H1 (cell line): ENCODE data around the gene SLC4A7.

ENCODE experiments used
- CHD2 ChIP-seq: IDR thresholded peaks from 2 replicates; pipeline ENCODE4 v1.6.1; 2012; ENCODE audit warnings: low read length, improper control_type of control experiment
- EP300 ChIP-seq, 2 experiments: IDR thresholded peaks; 1 replicate in 1 of 2; 2 replicates in 1 of 2; pipeline ENCODE4 v1.6.1; 2011 to 2012; ENCODE audit warnings: low read depth in 2 of 2, low read length in 2 of 2, mild to moderate bottlenecking in 2 of 2, borderline replicate concordance in 1 of 2, inconsistent platforms in 1 of 2, moderate library complexity in 1 of 2
- EZH2 ChIP-seq: fragments of 200-600 bp; sonication (generic); IDR thresholded peaks from 2 replicates; pipeline ENCODE4 v1.7.1; 2012; ENCODE audit warnings: low read depth, mild to moderate bottlenecking, moderate library complexity, low read length, inconsistent platforms; ENCODE audit not compliant: severe bottlenecking
- GABPA ChIP-seq: IDR thresholded peaks from 2 replicates; pipeline ENCODE4 v1.6.1; 2011; ENCODE audit warnings: mild to moderate bottlenecking, low read length, moderate library complexity, borderline replicate concordance; ENCODE audit not compliant: insufficient read depth
- PHF8 ChIP-seq: fragments of 200-600 bp; sonication (generic); conservative IDR thresholded peaks from 2 replicates; pipeline ENCODE4 v1.7.1; 2012; ENCODE audit warnings: low read depth, mild to moderate bottlenecking, inconsistent platforms, low read length, moderate library complexity
- POLR2A ChIP-seq, 2 experiments: IDR thresholded peaks; 1 replicate in 1 of 2; 2 replicates in 1 of 2; pipeline ENCODE4 v1.6.1; 2011; ENCODE audit warnings: low read depth in 2 of 2, low read length in 2 of 2, mild to moderate bottlenecking in 2 of 2; ENCODE audit errors: control extremely low read depth in 1 of 2
- POLR2AphosphoS5 ChIP-seq: IDR thresholded peaks from 2 replicates; pipeline ENCODE4 v1.6.1; 2011; ENCODE audit warnings: low read depth, low read length
- RXRA ChIP-seq: IDR thresholded peaks from 2 replicates; pipeline ENCODE4 v1.6.1; 2011; ENCODE audit warnings: low read depth, mild to moderate bottlenecking, low read length, moderate library complexity; ENCODE audit not compliant: insufficient read depth
- SAP30 ChIP-seq: fragments of 300-600 bp; sonication (generic); IDR thresholded peaks from 2 replicates; pipeline ENCODE4 v1.7.1; 2012; ENCODE audit warnings: low read length, moderate library complexity, mild to moderate bottlenecking, inconsistent platforms; ENCODE audit not compliant: insufficient read depth, insufficient replicate concordance
- SIN3A ChIP-seq, 2 experiments: IDR thresholded peaks in 1 of 2; conservative IDR thresholded peaks in 1 of 2; 2 replicates each; pipeline ENCODE4 v1.6.1; 2011 to 2012; ENCODE audit warnings: low read length in 2 of 2, improper control_type of control experiment in 1 of 2, low read depth in 1 of 2, mild to moderate bottlenecking in 1 of 2
- TCF12 ChIP-seq: IDR thresholded peaks from 2 replicates; pipeline ENCODE4 v1.6.1; 2011; ENCODE audit warnings: low read depth, mild to moderate bottlenecking, low read length
- YY1 ChIP-seq: IDR thresholded peaks from 2 replicates; pipeline ENCODE4 v1.6.1; 2011; ENCODE audit warnings: low read depth, mild to moderate bottlenecking, low read length
- TF ChIP-seq, protein P1 (sequence below), 3 experiments: IDR thresholded peaks; 1 replicate in 2 of 3; 2 replicates in 1 of 3; pipeline versions ENCODE4 v1.5.1 to v1.6.1; 2011; ENCODE audit warnings: low read length in 3 of 3, mild to moderate bottlenecking in 3 of 3, inconsistent platforms in 2 of 3, low read depth in 1 of 3, moderate library complexity in 1 of 3; ENCODE audit not compliant: insufficient read depth in 1 of 3; ENCODE audit errors: control extremely low read depth in 1 of 3
- TF ChIP-seq, protein P2 (sequence below): IDR thresholded peaks from 2 replicates; pipeline ENCODE4 v1.6.1; 2012; ENCODE audit warnings: inconsistent platforms

DNA sequence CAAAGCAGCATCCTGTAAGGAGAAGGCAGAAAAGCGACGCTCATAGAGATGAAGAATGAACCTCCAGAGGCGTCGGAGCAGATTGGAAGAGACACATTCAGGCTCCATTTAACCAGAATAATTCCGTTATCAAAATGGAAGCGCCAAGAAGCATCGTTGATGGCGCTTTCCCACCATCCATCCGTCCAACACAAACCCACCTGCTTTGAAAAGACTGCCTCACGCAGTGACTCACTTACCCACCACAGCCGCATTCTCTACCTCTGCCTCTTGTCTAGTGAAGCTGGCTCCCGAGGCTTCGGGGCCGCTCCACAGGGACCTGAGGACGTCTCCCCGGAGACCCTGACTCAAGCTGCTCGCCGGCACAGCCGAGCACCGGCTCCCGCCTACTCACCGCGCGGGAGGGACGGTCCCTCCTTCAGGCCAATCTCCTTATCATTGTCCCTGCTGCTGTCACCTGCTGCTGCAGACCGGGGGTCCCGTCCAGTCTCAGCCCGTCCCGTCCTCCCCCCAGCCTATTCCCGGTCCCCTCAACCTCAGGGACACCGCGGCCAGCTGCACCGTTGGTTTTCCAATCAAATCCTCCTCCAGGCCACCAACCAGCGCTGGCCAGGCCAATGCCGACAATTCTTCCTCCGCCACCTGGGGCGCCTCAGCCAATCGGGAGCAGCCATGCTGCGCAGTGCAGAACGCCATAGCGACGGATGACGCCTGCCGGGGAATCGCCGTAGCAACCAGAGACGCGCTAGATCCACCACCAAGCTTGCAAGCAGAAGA, 115.2 kb downstream of the SLC4A7 start, which contains the start of gene NEK10:
- peak; percentile 52; the same call in 1 of the 2 replicates for TF ChIP-seq YY1
- no peak for TF ChIP-seq RXRA
- TF ChIP-seq PHF8 = no peak
- TF ChIP-seq SIN3A (conservative IDR thresholded peaks at IDR 0.05 in 1 of 2, IDR thresholded peaks at IDR 0.05 in 1 of 2; ENCODE audit: low read depth in 1 of 2, low read length in 2 of 2) = peak; percentile 99 to 100
- TF ChIP-seq, protein P1, sequence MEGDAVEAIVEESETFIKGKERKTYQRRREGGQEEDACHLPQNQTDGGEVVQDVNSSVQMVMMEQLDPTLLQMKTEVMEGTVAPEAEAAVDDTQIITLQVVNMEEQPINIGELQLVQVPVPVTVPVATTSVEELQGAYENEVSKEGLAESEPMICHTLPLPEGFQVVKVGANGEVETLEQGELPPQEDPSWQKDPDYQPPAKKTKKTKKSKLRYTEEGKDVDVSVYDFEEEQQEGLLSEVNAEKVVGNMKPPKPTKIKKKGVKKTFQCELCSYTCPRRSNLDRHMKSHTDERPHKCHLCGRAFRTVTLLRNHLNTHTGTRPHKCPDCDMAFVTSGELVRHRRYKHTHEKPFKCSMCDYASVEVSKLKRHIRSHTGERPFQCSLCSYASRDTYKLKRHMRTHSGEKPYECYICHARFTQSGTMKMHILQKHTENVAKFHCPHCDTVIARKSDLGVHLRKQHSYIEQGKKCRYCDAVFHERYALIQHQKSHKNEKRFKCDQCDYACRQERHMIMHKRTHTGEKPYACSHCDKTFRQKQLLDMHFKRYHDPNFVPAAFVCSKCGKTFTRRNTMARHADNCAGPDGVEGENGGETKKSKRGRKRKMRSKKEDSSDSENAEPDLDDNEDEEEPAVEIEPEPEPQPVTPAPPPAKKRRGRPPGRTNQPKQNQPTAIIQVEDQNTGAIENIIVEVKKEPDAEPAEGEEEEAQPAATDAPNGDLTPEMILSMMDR (IDR thresholded peaks at IDR 0.05; ENCODE audit: control extremely low read depth in 1 of 3, insufficient read depth in 1 of 3, low read depth in 1 of 3, low read length in 3 of 3) = no peak
- no peak for TF ChIP-seq EZH2
- TF ChIP-seq, protein P2, sequence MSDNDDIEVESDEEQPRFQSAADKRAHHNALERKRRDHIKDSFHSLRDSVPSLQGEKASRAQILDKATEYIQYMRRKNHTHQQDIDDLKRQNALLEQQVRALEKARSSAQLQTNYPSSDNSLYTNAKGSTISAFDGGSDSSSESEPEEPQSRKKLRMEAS = peak; percentile 59
- no peak for TF ChIP-seq POLR2A (IDR thresholded peaks at IDR 0.05; ENCODE audit: control extremely low read depth in 1 of 2, low read depth in 2 of 2, low read length in 2 of 2)
- TF ChIP-seq EP300 (IDR thresholded peaks at IDR 0.05; ENCODE audit: borderline replicate concordance in 1 of 2, low read depth in 2 of 2, low read length in 2 of 2) = no peak
- TF ChIP-seq CHD2 = peak; percentile 91
- no peak for TF ChIP-seq GABPA
- TF ChIP-seq SAP30 = peak; percentile 98
- peak; percentile 84 for TF ChIP-seq POLR2AphosphoS5
- TF ChIP-seq TCF12 = no peak
